GM18511 (cell line): ENCODE data around the gene HNRNPUL1.
A peak's percentile ranks its signal among the peaks of the same experiment; 100 is the strongest.

Experiments
- ATAC-seq: cut with Tn5 transposase; IDR thresholded peaks from one replicate; pipeline ENCODE4 v1.9.1; 2021; ENCODE audit warnings: mild to moderate bottlenecking, moderate library complexity; ENCODE audit not compliant: unreplicated experiment

HNRNPUL1 gene

DNA sequence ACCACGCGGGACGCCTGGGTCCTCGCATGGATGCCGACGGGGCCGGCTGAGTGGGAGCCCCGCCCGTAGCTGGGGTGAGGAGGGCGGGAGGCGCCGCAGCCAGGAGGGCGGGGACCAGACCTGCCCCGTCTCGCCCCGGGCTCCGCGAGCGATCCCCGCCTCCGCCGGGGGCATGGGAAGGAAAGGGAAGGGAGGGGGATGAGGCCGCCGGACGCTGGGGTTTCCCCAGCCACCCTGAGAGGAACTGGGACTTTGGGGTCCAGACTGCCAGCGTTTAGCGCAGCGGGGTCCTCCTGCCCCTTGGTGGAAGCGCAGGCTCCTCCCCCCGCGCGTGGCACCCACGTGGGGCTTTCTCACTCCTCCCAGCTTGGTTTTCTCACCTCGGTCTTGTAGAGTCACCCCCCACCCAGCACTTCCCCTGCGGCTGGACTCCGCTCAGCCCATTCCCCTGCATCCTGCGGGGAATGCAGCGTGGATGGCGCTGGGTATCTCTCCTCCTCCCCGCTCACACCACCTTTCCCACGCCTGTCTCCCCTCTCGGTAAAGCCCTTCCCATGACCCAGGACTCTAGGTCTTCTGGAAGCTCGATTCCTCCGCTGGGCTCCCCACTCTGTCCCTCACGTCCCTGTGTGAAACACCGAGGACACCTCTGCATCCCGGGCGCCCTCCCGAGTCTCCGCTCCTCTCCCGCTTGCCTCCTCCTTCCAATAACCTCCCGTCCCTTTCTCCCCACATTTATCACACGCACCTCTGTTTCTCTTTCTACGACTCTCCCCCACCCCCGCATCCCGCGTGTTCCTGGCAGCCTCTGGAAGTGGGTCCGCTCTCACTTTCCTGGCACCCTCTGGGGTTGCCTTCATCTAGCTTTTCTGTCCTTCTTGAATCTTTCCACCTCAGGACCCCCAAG lies 87.4 kb downstream of the HNRNPUL1 start:
- peak; percentile 50 for ATAC-seq

DNA sequence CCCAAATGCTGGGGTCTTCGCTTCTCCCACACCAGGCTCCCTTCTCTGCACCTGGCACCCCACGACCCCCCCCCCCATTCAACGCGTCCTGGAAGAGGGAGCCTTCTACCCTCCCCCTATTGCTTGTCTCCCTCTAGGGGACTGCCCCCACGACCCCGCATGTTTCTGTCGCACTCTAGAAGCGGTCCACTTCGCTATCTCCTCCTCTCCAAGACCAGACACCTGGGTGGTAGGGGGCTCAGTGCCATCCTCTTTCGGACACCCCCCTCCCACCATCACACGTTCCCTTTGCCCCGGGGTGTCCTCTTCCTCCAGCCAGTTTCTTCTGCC lies 88.1 kb downstream of the HNRNPUL1 start:
- no peak for ATAC-seq

DNA sequence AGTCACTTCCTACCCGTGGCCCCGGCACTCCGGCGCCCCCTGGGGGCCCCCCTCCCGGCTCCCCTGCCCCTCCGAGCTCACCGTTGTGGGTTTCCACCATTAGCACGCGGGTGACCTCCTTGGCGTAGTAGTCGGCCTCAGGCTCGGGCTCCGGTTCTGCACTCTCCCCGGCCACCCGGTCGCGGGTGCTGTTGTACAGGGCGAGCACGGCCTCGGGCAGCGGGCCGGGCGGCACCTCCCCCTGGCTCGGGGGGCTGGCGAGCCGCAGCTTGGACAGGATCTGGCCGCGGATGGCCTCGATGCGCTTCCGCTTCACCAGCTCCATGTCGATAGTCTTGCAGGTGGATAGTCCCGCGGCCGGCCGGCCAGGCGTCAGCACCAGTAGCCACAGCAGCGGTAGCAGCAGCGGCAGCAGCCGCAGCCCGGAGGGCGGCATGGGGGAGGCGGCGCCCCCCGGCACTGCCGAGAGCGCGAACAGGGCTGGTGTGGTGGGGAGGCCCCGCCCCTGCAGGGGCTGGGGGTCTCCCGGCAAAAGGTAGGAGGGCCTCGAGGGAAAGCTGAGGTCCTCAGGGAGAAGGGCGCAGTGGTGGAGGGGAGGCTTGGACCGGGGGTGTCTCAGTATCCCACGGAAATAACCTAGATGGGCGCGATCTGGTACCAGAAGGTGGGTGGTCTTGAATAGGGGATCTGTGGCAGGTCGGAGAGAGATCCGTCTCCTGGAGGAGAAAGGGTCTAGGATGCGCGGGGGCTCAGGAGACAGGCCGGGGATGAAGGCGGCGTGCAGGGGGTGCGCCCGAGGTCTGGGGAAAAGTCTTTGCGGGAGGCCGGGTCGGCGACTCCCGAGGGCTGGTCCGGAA lies 88.7 kb downstream of the HNRNPUL1 start:
- ATAC-seq = no peak

DNA sequence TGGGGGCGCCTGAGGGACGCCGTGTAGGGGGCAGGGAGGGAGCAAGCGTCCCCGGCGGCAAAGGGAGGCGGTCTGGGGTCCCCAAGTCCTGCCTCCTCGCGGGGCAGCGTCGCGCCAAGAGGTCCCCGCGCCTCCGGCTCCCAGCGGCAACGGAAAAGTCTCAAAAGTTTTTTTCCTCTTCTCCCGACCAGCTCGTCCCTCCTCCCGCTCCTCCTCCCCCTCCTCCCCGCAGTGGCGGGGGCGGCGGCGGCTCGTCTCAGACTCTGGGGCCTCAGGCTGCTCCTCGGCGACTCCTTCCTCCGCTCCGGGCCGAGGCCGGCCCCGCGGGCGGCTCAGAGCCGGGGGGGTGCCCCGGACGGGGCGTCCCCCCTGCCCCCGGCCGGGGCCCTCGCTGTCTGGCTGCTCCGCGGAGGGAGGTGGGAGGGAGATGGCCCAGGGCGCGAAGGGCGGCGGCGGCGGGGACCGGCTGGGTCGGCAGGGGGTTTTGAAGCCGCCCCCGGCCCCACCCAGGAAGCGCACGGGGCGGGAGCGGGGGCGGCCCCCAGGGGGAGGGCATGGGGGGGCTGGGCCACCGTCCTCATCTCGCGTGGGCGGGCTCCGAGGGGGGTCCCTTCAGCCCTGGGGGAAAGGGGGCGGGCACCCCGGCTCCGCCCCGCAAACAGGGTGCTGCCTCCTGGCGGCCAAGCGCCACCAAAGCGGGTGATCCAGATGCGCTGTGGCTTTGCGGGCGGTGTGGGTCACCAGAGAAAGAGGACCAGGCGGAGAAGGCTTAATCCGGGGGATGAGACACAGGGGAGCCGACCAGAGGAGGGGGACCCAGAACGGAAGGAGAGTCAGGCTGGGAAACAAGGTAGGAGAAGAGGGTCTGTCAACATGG lies 89.5 kb downstream of the HNRNPUL1 start, which contains the start of gene TGFB1:
TGFB1 (minus strand) TSS at position 457 of the 877 bp plus-strand sequence. CDS start 878 bp downstream, outside the sequence.
- peak; percentile 50 for ATAC-seq

DNA sequence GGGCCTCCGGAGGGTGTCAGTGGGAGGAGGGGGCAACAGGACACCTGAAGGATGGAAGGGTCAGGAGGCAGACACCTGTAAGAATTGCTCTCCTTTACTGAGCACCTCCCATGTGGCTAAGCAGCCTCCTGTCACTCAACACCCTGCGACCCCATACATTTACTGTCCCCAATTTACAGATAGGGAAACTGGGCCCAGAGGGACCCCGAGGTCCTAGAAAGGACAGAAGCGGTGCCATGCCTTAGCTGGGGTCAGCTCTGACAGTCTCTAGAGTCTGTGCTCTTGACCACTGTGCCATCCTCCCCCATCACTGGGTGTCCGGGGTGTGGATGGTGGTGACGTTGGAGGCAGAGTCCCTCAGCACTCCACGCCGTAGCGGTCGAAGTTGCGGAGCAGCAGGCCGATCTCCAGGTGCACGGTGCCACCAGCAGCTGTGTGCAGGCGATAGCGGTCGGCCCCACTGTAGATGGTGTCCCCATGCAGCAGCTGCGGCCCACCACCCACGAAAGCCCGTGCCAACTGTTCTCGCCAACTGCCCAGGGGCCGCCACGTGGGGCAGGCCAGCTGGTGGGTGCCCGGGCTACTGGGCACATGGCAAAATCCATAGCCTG lies 90.3 kb downstream of the HNRNPUL1 start:
- no peak for ATAC-seq

DNA sequence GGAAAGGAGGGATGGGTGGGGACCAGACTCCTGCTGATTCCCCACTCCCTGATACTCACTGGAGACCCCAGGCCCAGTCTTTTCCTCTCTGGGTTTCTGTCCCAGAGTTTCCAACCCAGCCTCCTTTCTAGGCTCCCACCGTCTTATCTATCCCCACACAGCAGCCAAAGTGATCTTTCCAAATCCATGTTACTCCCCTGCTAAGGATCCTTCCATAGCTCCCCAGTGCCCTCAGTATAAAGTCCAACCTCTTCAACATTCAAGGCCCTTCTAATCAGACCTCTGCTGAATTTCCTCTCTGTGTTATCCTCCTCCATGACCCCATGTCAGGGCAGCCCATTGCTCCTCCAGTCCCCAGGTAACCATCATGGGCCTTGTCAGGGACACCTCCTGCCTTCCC lies 90.9 kb downstream of the HNRNPUL1 start:
- no peak for ATAC-seq

DNA sequence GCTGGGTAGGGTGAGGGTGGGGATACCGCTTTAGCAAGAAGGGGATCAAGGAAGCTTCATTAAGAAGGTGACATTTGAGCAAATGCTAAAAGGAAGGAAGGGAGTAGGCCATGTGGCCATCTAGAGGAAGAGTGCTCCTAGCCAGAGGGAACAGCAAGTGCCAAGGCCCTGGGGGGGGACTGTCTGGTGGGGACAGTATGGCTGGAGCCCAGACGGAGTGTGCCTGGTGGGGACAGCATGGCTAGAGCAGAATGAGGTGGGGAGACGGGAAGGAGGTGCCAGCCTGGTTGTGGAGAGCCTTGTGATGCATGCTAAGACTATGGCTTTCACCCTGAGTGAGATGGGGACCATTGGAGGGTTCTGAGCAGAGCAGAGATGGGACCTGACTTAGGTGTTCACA lies 91.6 kb downstream of the HNRNPUL1 start:
- no peak for ATAC-seq

DNA sequence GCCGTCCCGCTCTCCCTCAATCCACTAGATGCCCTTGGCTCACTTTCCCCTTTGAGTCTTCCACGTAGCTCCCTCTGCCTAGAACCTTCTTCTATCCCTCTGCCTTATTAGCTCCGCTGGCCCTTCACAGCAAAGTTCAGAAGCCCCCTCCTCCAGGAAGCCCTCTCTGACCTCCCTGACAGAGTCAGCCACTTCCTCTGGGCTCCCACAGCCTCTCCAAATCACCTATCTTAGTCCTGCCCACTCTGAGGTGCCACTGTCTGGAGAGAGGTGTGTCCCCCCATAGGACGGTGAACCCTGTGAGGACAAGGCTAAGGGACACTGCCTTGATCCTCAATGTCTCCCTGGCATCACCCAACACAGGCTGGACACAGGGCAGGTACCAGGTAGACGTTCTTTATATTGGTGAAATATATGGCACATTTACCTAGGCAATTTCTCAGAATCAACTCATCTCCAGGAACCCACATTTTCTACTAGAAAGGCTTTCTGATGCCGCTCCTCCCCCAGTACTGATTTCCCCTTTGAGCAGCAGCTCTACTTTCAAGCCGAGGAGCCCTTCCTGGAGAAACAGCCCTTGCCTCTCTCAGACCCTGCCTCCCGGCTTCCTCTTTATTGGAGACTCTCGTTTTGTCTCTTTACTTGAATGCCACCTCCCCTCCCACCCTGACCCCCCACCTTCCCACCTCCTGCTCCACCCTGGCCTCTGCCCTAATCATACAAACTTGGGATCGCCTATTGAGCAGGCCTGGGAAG lies 93.0 kb downstream of the HNRNPUL1 start:
- no peak for ATAC-seq
